Neuronal stem cell (in vitro differentiated cells): ENCODE measurements around the gene RPL3.
"Not testable (repeated sequence)": the region's sequence is repeated elsewhere in the genome, so short reads cannot be mapped to it uniquely, and the experiment has no call there.

Source experiments
- DNase-seq: peaks from one replicate; pipeline ENCODE4 v3.0.0-alpha.2; 2013; ENCODE audit warnings: low spot score
- H2AFZ ChIP-seq: one replicate; pipeline ENCODE4 v1.6.1; 2013; ENCODE audit warnings: mild to moderate bottlenecking, low read length, inconsistent platforms
- H2AK5ac ChIP-seq: 2 replicates; pipeline ENCODE4 v1.6.1; 2013; ENCODE audit warnings: low read depth, mild to moderate bottlenecking, inconsistent platforms, low read length, moderate library complexity, mixed read lengths
- H2BK120ac ChIP-seq: 2 replicates; pipeline ENCODE4 v1.6.1; 2013; ENCODE audit warnings: low read depth, mild to moderate bottlenecking, inconsistent platforms, low read length, moderate library complexity, mixed read lengths
- H2BK12ac ChIP-seq: one replicate; pipeline ENCODE4 v1.6.1; 2013; ENCODE audit warnings: low read length, inconsistent platforms
- H2BK15ac ChIP-seq: 2 replicates; pipeline ENCODE4 v1.6.1; 2013; ENCODE audit warnings: mild to moderate bottlenecking, low read length, inconsistent platforms, mixed read lengths
- H2BK5ac ChIP-seq: one replicate; pipeline ENCODE4 v1.6.1; 2013; ENCODE audit warnings: inconsistent platforms, mild to moderate bottlenecking, low read length, moderate library complexity
- H3K14ac ChIP-seq: one replicate; pipeline ENCODE4 v1.6.1; 2013; ENCODE audit warnings: low read length, inconsistent platforms
- H3K18ac ChIP-seq: 2 replicates; pipeline ENCODE4 v1.6.1; 2013; ENCODE audit warnings: low read length, inconsistent platforms
- H3K23ac ChIP-seq: 2 replicates; pipeline ENCODE4 v1.6.1; 2013; ENCODE audit warnings: low read depth, mild to moderate bottlenecking, mixed read lengths, low read length, inconsistent platforms; ENCODE audit not compliant: poor library complexity
- H3K27ac ChIP-seq: replicated peaks from 3 replicates; pipeline ENCODE4 v1.5.1; 2013; ENCODE audit warnings: low read length, inconsistent platforms
- H3K27me3 ChIP-seq, 3 experiments: 2 replicates each; pipeline ENCODE4 v1.6.1; 2013; ENCODE audit warnings: low read length in 3 of 3, mild to moderate bottlenecking in 2 of 3, inconsistent platforms in 1 of 3, low read depth in 1 of 3, mixed read lengths in 1 of 3, moderate library complexity in 1 of 3; ENCODE audit not compliant: control insufficient read depth in 3 of 3, insufficient read depth in 3 of 3
- H3K36me3 ChIP-seq, 2 donors: replicated peaks in 1 of 2; 2 replicates each; pipeline ENCODE4 v1.6.1; 2013; ENCODE audit warnings: low read length in 2 of 2; ENCODE audit not compliant: control insufficient read depth in 2 of 2, insufficient read depth in 2 of 2
- H3K4ac ChIP-seq: 2 replicates; pipeline ENCODE4 v1.6.1; 2013; ENCODE audit warnings: inconsistent platforms, mild to moderate bottlenecking, low read length, moderate library complexity
- H3K4me1 ChIP-seq, 2 donors: 1 replicate in 1 of 2; 2 replicates in 1 of 2; pipeline ENCODE4 v1.6.1; 2013; ENCODE audit warnings: low read length in 2 of 2, low read depth in 1 of 2; ENCODE audit not compliant: control insufficient read depth in 2 of 2, insufficient read depth in 1 of 2
- H3K4me2 ChIP-seq: one replicate; pipeline ENCODE4 v1.6.1; 2013; ENCODE audit warnings: mild to moderate bottlenecking, low read length, inconsistent platforms; ENCODE audit not compliant: insufficient read depth, poor library complexity, severe bottlenecking
- H3K4me3 ChIP-seq, 2 donors: 2 replicates each; pipeline ENCODE4 v1.5.1; 2013; ENCODE audit warnings: low read length in 2 of 2, mild to moderate bottlenecking in 2 of 2, inconsistent platforms in 1 of 2, moderate library complexity in 1 of 2
- H3K79me1 ChIP-seq: one replicate; pipeline ENCODE4 v1.6.1; 2013; ENCODE audit warnings: low read depth, mild to moderate bottlenecking, inconsistent platforms, low read length, moderate library complexity
- H3K9ac ChIP-seq: one replicate; pipeline ENCODE4 v1.6.1; 2013; ENCODE audit warnings: mild to moderate bottlenecking, low read depth, low read length, inconsistent platforms; ENCODE audit not compliant: poor library complexity
- H3K9me3 ChIP-seq, 2 donors: replicated peaks in 1 of 2; 2 replicates each; pipeline versions ENCODE3 to v1.6.1; 2013; ENCODE audit warnings: low read length in 2 of 2, mild to moderate bottlenecking in 2 of 2, inconsistent platforms in 1 of 2, low read depth in 1 of 2, mixed read lengths in 1 of 2, moderate library complexity in 1 of 2; ENCODE audit not compliant: control insufficient read depth in 2 of 2, insufficient read depth in 1 of 2
- H4K8ac ChIP-seq: one replicate; pipeline ENCODE4 v1.6.1; 2013; ENCODE audit warnings: low read depth, mild to moderate bottlenecking, inconsistent platforms, low read length, moderate library complexity
- H4K91ac ChIP-seq: one replicate; pipeline ENCODE4 v1.6.1; 2013; ENCODE audit warnings: low read length, low read depth, mild to moderate bottlenecking, inconsistent platforms; ENCODE audit not compliant: poor library complexity
- WGBS, 2 donors: extraction: QIAGEN DNeasy Blood & Tissue Kit; methylation state at CpG; one replicate each; pipeline ENCODE4 v1.1.7; 2013; ENCODE audit warnings: missing lambda C conversion rate in 2 of 2, mixed read lengths in 1 of 2; ENCODE audit not compliant: insufficient read length in 2 of 2, insufficient replicate concordance in 1 of 2; ENCODE audit errors: extremely low coverage in 2 of 2; 5-methylcytosine and 5-hydroxymethylcytosine counted together

The RPL3 gene

DNA sequence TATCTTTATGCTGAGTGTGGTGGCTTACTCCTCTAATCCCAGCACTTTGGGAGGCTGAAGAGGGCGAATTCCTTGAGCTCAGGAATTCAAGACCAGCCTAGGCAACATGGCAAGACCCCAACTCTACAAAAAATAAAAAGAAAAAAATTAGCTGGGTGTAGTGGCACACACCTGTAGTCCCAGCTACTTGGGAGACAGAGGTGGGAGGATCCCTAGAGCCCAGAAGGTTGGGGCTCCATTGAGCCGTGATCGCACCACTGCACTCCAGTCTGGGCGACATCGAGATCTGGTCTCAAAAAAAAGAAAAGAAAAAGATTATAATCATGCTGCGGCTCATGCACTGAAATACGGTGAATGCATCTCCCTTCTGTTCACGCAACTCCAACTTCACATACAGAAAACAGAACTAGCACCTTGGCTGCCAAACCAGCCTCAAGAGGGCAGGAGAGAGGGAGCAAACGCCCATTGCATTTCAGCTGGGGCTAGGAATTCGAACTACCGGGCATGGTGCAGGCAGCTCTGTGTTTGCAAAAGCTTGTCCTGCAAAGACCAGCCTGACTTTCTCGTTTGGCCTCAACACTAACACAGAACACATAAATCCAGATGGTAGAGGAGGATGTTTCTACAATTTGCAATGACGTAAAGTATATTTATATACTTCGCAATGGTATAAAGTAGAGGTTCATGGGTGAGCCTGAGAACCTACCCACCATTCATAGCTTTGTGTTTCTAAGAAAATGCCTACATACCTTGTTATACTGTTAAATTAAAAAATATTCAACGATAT is 24.0 kb upstream of the RPL3 start:
- Histone ChIP-seq H3K27ac (no peak overlapping the region), H4K8ac (no peak overlapping the region), H3K9me3 (no peaks in the 10 kb centered on the region), H3K36me3 (no peaks in the 10 kb centered on the region), H3K23ac (no peak overlapping the region), H3K4me1 (peaks cover 0 to 2% of the 10 kb centered on the region in 2 donors), H3K14ac (no peak overlapping the region), H3K4me3 (no peak overlapping the region), H2BK120ac (no peak overlapping the region), H3K18ac (no peak overlapping the region), H2AK5ac (no peak overlapping the region), H3K27me3 (peaks cover 0 to 12% (median 0%) of the 10 kb centered on the region in 3 experiments), H2BK5ac (no peak overlapping the region), H3K9ac (no peak overlapping the region), H4K91ac (no peak overlapping the region), H2BK12ac (no peak overlapping the region), H3K79me1 (no peaks in the 10 kb centered on the region), H2AFZ (no peak overlapping the region), H3K4me2 (no peak overlapping the region), H2BK15ac (no peak overlapping the region), H3K4ac (no peak overlapping the region)
- no CpG with 5 or more reads among the region's 15 CpGs for WGBS, 2 donors
- no peak for DNase-seq

- Histone ChIP-seq H2AK5ac (no peak overlapping the region), H3K27me3 (peaks cover 0 to 10% (median 0%) of the 10 kb centered on the region in 3 experiments), H3K4me1 (peaks cover 0 to 2% of the 10 kb centered on the region in 2 donors), H4K8ac (no peak overlapping the region), H3K18ac (peak overlapping the region; percentile 0), H2BK5ac (no peak overlapping the region), H2BK15ac (no peak overlapping the region), H3K36me3 (no peaks in the 10 kb centered on the region), H3K4me2 (no peak overlapping the region), H3K4me3 (no peak overlapping the region), H3K27ac (no peak overlapping the region), H3K23ac (no peak overlapping the region), H3K9ac (no peak overlapping the region), H2AFZ (no peak overlapping the region), H3K4ac (no peak overlapping the region), H4K91ac (no peak overlapping the region), H2BK120ac (no peak overlapping the region), H3K79me1 (no peaks in the 10 kb centered on the region), H2BK12ac (no peak overlapping the region), H3K14ac (no peak overlapping the region), H3K9me3 (no peaks in the 10 kb centered on the region)
- no CpG with 5 or more reads among the region's 3 CpGs for WGBS, 2 donors
- no peak for DNase-seq
Observed at GRCh38 chr22:39341179-39341578, 21.8 kb upstream of the RPL3 start.

GRCh38 chr22:39339775-39340174 is 20.4 kb upstream of the RPL3 start:
- H3K9ac ChIP-seq, H2BK120ac ChIP-seq, H2BK12ac ChIP-seq, H3K9me3 ChIP-seq, H3K18ac ChIP-seq, H3K4me3 ChIP-seq, H3K23ac ChIP-seq, H3K27ac ChIP-seq, H2AK5ac ChIP-seq, H2BK5ac ChIP-seq, H3K79me1 ChIP-seq, H3K4me2 ChIP-seq, H3K4ac ChIP-seq, H3K4me1 ChIP-seq, H2AFZ ChIP-seq, DNase-seq, H3K14ac ChIP-seq, H2BK15ac ChIP-seq, H4K8ac ChIP-seq, H3K36me3 ChIP-seq, H4K91ac ChIP-seq: not testable (repeated sequence)
- WGBS, 2 donors = no CpG with 5 or more reads among the region's 7 CpGs
- peaks cover 0 to 10% (median 0%) of the 10 kb centered on the region in 3 experiments for H3K27me3 ChIP-seq

GRCh38 chr22:39336411-39336810 is 17.0 kb upstream of the RPL3 start:
- Histone ChIP-seq H3K36me3 (no peaks in the 10 kb centered on the region), H3K9ac (no peak overlapping the region), H3K27me3 (no peaks in the 10 kb centered on the region), H3K14ac (no peak overlapping the region), H2BK12ac (no peak overlapping the region), H4K91ac (no peak overlapping the region), H3K79me1 (no peaks in the 10 kb centered on the region), H3K23ac (no peak overlapping the region), H3K27ac (no peak overlapping the region), H3K9me3 (no peaks in the 10 kb centered on the region), H3K4ac (no peak overlapping the region), H2AK5ac (no peak overlapping the region), H2AFZ (no peak overlapping the region), H3K18ac (no peak overlapping the region), H2BK15ac (no peak overlapping the region), H2BK5ac (no peak overlapping the region), H3K4me3 (no peak overlapping the region), H3K4me2 (no peak overlapping the region), H4K8ac (no peak overlapping the region), H2BK120ac (no peak overlapping the region), H3K4me1 (peaks cover 0 to 2% of the 10 kb centered on the region in 2 donors)
- WGBS, 2 donors = no CpG with 5 or more reads among the region's 5 CpGs
- DNase-seq = no peak
